Colon (tissue), 2 donors: ENCODE data around the gene PGK1.
"Not testable (repeated sequence)": the region's sequence is repeated elsewhere in the genome, so short reads cannot be mapped to it uniquely, and the experiment has no call there.

Source experiments
- FAIRE-seq: peaks from 2 replicates; lab custom pipeline; 2012; peaks lifted over from hg19 to GRCh38; lab: Jason Lieb, UNC
- donor health status: control.
- donor health status: control.

PGK1 gene

GRCh38 chrX:78103623-78104446 lies at the start of gene PGK1:
Gene PGK1 (plus strand): TSS chrX:78104248. CDS start chrX:78104341, 93 bp downstream.
- no peak for FAIRE-seq

GRCh38 chrX:78063687-78064086 lies 40.4 kb upstream of the PGK1 start:
- FAIRE-seq: no peak

DNA sequence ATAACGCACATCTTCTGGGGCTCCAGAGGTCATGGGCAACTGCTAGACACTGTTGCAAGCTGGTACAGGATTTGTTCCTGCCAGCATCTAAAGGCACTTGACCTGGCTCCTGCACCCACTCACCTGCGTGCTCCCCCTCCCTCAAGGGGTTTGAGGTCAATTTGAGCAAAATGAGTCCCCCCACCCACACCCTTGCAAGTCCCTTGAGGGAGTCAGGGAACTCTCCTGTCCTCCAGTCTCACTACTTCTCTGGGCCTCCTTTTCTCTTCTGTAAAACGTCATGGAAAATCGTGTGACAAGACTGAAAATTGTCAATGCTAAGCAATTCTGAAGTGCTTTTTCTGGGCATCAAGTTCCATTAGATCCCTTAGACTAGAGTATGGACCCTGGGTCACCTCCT lies 39.9 kb upstream of the PGK1 start:
- no peak for FAIRE-seq

DNA sequence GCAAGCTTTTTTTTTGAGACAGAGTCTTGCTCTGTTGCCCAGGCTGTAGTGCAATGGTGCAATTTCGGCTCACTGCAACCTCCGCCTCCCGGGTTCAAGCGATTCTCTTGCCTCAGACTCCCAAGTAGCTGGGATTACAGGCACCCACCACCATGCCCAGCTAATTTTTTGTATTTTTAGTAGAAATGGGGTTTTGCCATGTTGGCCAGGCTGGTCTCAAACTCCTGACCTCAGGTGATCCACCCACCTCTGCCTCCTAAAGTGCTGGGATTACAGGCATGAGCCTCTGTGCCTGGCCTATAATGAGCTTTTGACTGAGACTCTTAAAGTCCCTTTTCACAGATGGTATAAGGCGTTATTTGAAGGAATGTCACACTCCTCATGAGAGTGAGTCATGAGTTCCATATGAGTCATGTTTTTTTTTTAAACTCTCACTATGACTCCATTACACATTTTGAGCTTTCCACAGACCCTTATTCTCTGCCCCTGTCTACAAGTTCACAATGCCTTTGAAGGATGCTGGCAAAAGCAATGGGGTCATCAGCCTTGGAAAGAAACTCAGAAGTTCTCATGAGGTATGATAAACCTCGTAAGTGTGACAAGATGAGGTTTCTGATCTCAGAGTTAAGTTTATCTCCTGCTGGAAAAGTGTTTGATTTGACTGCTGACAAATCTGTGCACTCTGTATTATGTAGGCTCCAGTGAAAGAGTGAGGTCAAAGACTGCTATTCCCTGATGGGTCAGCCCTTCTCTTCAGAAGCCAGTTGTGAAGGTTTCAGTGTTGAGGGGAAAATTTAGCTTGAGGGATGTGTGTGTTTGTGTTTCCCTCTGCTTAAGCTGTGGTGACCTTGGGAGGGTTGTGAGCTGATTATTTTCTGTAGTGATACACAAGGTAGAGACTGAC lies 39.1 kb upstream of the PGK1 start:
- FAIRE-seq: not testable (repeated sequence)

DNA sequence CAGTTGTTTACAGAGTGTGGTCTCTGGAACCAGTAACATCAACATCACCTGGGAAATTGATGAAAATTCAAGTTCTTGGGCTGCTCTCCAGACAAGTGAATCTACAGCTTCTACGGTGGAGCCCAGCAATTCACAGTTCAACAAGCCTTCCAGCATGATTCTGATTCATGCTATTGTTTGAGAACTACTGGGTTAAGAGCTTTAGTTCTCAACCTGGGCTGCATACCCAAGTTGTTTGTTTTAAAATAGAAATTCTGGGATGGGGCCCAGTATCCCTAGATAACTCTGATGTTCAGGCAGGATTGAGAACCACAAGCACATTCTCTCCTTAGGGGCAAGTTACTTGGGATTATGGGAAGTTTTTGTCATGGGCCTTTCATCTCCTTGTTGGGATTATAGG lies 37.9 kb upstream of the PGK1 start:
- FAIRE-seq: no peak

DNA sequence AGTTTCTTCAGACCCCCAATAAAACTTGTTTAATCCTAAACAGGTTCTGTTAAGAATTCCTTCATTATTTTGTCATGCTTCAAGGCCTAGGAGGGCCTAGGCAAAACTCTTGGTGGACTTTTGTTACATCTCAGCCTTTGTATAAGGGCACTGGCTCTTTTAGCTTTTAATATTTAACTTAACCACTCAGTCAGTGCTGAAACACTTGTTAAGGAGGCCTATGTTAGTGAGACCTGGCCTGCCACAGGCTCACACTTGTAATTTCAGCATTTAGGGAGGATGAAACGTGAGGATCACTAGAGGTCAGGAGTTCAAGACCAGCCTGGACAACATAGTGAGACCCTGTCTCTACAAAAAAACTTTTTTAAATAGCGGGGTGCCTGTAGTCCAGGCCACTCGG lies 32.7 kb upstream of the PGK1 start:
- no peak for FAIRE-seq

DNA sequence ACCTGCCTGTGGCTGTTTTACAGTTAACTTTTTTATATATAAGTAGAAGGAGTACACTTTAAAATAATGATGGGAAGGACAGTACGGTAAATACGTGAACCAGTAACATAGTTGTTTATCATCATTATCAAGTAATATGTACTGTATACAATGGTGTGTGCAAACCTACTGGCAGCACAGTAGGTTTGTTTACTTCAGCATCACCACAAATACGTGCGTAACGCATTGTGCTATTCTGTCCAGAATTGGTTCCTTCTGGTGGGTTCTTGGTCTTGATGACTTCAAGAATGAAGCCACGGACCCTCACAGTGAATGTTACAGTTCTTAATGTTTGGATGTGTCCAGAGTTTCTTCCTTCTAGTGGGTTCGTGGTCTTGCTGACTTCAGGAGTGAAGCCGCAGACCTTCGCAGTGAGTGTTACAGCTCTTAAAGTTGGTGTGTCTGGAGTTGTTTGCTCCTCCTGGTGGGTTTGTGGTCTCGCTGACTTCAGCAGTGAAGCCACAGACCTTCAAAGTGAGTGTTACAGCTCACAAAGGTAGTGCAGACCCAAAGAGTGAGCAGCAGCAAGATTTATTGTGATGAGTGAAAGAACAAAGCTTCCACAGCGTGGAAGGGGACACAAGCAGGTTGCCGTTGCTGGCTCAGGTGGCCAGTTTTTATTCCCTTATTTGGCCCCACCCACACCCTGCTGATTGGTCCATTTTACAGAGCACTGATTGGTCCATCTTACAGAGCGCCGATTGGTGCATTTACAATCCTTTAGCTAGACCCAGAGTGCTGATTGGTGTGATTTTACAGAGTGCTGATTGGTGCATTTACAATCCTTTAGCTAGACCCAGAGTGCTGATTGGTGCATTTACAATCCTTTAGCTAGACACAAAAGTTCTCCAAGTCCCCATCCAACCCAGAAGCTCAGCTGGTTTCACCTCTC lies 30.6 kb upstream of the PGK1 start:
- not testable (repeated sequence) for FAIRE-seq

DNA sequence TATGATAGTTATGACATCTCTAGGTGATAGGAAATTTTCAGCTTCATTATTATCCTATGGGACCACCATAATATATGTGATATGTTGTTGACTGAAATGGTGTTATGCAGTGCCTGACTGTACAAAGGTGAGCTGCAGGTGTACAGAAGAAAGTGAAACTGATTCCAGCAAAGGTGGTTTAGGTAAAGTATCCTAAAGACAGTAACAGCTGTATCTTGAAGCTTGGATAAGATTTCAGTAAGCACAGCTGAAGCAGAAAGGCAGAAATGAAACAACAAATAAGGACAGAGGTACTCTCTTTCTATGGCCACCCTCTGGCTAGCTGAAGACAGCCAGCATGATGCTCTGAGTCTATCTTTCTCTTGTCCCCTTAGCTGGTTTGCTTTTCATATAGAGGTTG lies 30.0 kb upstream of the PGK1 start:
- FAIRE-seq: no peak

DNA sequence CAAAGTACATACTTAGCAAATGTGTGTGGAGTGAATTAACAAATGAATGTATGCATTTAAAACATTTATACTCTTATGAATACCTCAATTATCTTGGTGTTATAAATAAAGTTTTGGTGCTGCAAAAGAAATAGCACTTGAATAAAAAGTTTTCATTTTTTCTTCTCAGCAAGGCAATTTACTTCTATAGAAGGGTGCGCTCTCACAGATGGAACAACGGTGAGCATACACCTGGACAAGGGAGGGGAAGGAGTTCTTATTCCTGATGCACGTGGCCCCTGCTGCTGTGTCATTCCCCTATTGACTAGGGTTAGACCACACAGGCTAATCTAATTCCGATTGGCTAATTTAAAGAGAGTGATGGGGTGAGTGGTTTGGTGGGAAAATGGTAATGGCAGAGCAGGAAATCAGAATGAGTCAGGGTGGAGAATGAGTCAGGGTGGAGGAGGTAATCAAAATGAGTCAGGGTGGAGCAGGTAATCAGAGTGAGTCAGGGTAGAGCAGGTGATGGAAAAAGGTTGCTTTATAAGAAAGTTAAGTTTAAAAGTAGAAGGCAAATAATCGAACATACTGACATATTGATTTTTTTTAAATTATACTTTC lies 28.2 kb upstream of the PGK1 start:
- no peak for FAIRE-seq

DNA sequence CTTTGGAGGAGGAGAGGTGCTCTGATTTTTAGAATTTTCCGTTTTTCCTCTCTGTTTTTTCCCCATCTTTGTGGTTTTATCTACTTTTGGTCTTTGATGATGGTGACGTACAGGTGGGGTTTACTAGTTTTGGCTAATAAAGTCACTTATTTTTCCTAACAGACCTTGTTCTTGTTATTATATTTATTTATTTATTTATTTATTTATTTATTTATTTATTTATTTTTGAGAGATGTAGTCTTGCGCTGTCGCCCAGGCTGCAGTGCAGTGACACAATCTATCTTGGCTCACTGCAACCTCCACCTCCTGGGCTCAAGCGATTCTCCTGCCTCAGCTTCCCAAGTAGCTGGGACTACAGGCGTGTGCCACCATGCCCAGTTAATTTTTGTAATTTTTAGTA lies 22.6 kb upstream of the PGK1 start:
- FAIRE-seq: not testable (repeated sequence)

GRCh38 chrX:78092296-78092695 lies 11.8 kb upstream of the PGK1 start:
- FAIRE-seq: no peak

- FAIRE-seq: no peak
Measured at GRCh38 chrX:78098108-78098507, 5.9 kb upstream of the PGK1 start.

GRCh38 chrX:78102091-78102490 lies 2.0 kb upstream of the PGK1 start:
- no peak for FAIRE-seq

DNA sequence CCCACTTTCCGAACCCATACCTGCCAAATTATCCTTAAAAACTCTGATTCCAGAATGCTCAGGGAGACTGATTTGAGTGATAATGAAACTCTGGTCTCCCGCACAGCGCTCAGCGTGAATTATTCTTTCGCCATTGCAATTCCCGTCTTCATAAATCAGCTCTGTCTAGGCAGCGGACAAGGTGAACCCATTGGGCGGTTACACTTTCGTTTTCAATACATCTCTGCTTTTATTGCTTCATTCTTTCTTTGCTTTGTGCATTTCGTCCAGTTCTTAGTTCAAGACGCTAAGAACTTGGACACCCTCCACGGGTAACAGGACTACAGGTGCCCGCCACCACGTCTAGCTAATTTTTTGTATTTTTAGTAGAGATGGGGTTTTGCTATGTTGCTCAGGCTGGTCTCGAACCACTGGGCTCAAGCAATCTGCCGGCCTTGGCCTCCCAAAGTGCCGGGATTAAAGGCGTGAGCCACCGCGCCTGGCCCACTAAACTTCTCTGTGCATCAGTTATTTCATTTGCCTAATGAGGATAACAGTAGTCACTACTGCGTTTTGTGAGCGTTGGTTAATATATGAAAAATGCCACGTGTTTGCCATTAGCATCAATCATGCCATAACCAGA lies 936 bp upstream of the PGK1 start:
- FAIRE-seq: no peak

- no peak for FAIRE-seq
Measured at GRCh38 chrX:78104447-78105176, 564 bp downstream of the PGK1 start.

- no peak for FAIRE-seq
Measured at GRCh38 chrX:78105944-78106650, 2.0 kb downstream of the PGK1 start.

DNA sequence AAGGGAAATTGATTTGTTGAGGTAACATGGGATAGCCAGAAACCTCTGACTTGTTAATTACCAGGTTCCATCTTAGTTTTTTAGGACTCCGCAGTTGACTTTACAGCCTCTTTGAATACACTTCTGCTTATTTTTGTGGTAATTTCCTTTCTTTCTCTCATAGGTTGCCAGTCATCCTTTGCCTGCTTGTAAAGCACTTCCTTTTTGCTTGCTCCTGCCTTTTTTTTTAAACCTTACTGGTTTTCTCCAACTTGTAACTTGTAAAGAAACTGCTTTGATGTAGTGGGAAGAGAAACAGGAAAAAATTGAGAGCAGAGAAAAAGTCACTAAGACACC lies 2.6 kb downstream of the PGK1 start:
- no peak for FAIRE-seq

GRCh38 chrX:78109458-78109857 lies 5.4 kb downstream of the PGK1 start:
- no peak for FAIRE-seq

DNA sequence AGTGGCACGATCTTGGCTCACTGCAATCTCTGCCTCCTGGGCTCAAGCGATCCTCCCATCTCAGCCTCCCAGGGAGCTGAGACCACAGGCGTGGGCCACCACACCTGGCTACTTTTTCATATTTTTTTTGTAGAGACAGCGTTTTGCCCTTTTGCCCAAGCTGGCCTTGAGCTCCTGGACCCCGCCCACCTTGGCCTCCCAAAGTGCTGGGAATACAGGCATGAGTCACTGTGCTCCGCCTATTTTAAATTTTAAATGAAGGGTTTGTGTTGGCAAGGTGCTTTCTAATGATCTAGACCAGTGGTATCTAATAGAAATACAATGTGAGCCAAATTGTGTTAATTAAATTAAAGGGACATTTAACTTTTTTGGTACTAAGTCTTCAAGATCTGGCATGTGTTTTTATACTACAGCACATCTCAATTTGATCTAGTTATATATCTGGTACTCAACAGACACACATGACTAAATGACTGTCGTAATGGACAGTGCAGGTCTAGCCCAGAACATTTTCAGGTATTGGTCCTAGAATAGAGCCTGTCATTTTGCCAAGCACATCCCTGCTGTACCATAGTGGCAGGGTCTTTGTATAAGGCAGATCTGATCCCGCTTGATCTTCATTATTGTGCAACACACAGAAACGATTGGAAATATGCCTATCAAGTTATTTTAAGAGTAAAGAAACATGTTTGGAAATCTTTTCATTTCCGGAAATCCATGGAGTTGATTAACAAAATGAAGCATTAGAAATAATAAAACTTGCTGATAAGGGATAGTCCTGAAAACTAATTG lies 7.3 kb downstream of the PGK1 start:
- no peak for FAIRE-seq
